GM12892 (cell line): ENCODE data around the gene CA5B.

ENCODE experiments used
- POLR2A ChIP-seq: IDR thresholded peaks from 2 replicates; pipeline ENCODE4 v1.6.1; 2011; ENCODE audit warnings: low read depth, low read length, control low read depth
- POLR2AphosphoS5 ChIP-seq: IDR thresholded peaks from 2 replicates; pipeline ENCODE4 v1.6.1; 2011; ENCODE audit warnings: low read depth, low read length, control low read depth

DNA sequence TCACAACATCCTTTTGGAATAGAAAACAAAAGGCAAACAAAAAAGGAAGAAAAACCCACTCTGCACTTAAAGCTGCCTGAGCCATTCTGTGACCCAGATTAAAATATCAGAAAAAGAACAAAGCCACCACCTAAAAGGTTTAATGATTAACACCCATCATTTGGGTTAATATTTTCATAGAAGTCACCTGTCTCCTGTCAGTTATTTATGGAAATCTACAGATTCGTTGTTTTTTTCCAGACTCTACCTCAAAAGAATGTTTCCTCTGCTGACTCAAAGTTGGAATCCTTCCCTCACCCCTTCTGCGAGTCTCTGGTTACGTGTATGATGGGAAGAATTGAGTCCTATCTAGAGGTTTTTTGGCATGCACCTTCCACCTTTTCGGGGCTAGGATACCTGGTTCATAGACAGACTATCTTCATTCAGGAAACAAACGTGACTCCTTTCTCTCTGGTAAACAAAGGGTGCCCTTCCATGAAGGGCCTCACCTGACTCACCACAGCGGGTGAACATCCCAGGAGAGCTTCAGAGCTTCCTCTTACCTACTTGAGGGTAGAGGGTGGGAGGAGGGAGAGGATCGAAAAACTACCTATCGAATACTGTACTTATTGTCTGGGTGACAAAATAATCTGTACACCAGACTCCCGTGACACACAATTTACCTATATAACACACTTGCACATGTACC, 19.6 kb upstream of the CA5B start:
- TF ChIP-seq POLR2A, result no peak
- TF ChIP-seq POLR2AphosphoS5, result no peak
